ENCODE data around the gene NXPE3.

GRCh38 chr3:101854608-101855304 is 75.7 kb downstream of the NXPE3 start:
- TF ChIP-seq CTCF (tag by site-specific recombination; IDR thresholded peaks at IDR 0.05) (no peak), ZNF76 (tag by site-specific recombination; IDR thresholded peaks at IDR 0.05; ENCODE audit: borderline replicate concordance, low read depth) (no peak)
